CD4-positive, alpha-beta T cell (primary cell): ENCODE data around the gene UQCR10. TPM values are rescaled to one million over a fixed set of nuclear protein-coding genes. Genes with fewer than 3 reads are reported as not detected.

Experiments
- ATAC-seq: fragments of 200-7000 bp; cut with Tn5 transposase; one replicate; pipeline ENCODE4 v1.10.0; 2022; ENCODE audit warnings: mild to moderate bottlenecking; ENCODE audit not compliant: poor library complexity
- CTCF ChIA-PET: fragments of 350-600 bp; sonication (Branson Sonifier 250); formaldehyde crosslinking; loops from one replicate; lab custom pipeline; 2021; ENCODE audit warnings: antibody characterized with exemption, inconsistent platforms; lab: Charles Lee
- POLR2A ChIA-PET: fragments of 350-600 bp; sonication (Branson Sonifier 250); formaldehyde crosslinking; loops from one replicate; lab custom pipeline; 2021; ENCODE audit warnings: antibody characterized with exemption, inconsistent platforms; lab: Charles Lee
- DNase-seq, 14 experiments: peaks; one replicate each; pipeline ENCODE4 v3.0.0-alpha.2; 2013 to 2020; ENCODE audit warnings: mixed read lengths in 2 of 14
- H3K27ac ChIP-seq, 2 donors: one replicate each; pipeline versions ENCODE4 v1.5.1 to v1.7.0; 2013; ENCODE audit warnings: low read length in 2 of 2, low read depth in 1 of 2, mild to moderate bottlenecking in 1 of 2
- H3K27me3 ChIP-seq, 2 experiments: 1 replicate in 1 of 2; 2 replicates in 1 of 2; pipeline versions ENCODE4 v1.6.1 to v1.7.0; 2013; ENCODE audit warnings: low read length in 2 of 2, control low read depth in 1 of 2, mild to moderate bottlenecking in 1 of 2, moderate library complexity in 1 of 2; ENCODE audit not compliant: insufficient read depth in 2 of 2, control insufficient read depth in 1 of 2
- H3K36me3 ChIP-seq: one replicate; pipeline ENCODE4 v1.6.1; 2013; ENCODE audit warnings: low read length, control low read depth; ENCODE audit not compliant: insufficient read depth
- H3K4me1 ChIP-seq: one replicate; pipeline ENCODE4 v1.6.1; 2013; ENCODE audit warnings: low read length, control low read depth; ENCODE audit not compliant: insufficient read depth
- H3K4me3 ChIP-seq: one replicate; pipeline ENCODE4 v1.5.1; 2013; ENCODE audit warnings: mild to moderate bottlenecking, low read length, moderate library complexity
- H3K9me3 ChIP-seq, 2 experiments: 1 replicate in 1 of 2; 2 replicates in 1 of 2; pipeline versions ENCODE4 v1.6.1 to v1.7.0; 2013; ENCODE audit warnings: low read length in 2 of 2, mild to moderate bottlenecking in 2 of 2, control low read depth in 1 of 2, moderate library complexity in 1 of 2; ENCODE audit not compliant: control insufficient read depth in 1 of 2, insufficient read depth in 1 of 2
- H3K27ac Mint-ChIP-seq: one replicate; pipeline ENCODE4 v1.8.0; 2020; ENCODE audit warnings: mixed read lengths
- H3K27me3 Mint-ChIP-seq: one replicate; pipeline ENCODE4 v1.8.0; 2021; ENCODE audit warnings: mixed read lengths
- H3K36me3 Mint-ChIP-seq: one replicate; pipeline ENCODE4 v1.8.0; 2021; ENCODE audit warnings: low read depth, mixed read lengths
- H3K4me1 Mint-ChIP-seq: one replicate; pipeline ENCODE4 v1.8.0; 2021; ENCODE audit warnings: low read depth, mixed read lengths
- H3K4me3 Mint-ChIP-seq: one replicate; pipeline ENCODE4 v1.8.0; 2020; ENCODE audit warnings: mild to moderate bottlenecking, mixed read lengths
- H3K9me3 Mint-ChIP-seq: one replicate; pipeline ENCODE4 v1.8.0; 2020; ENCODE audit warnings: mixed read lengths
- CTCF ChIP-seq: fragments of 200-600 bp; IDR thresholded peaks from one replicate; pipeline ENCODE4 v1.8.0; 2022; ENCODE audit warnings: antibody characterized with exemption, mild to moderate bottlenecking
- intact Hi-C, 2 experiments: fragments of 100-400 bp; cut with DNase I in 1 of 2; cut with micrococcal nuclease in 1 of 2; formaldehyde crosslinking; loops; one replicate each; pipeline versions ENCODE4 v1.15.1 to v1.9.0; 2023 to 2025; cut with DNase I, micrococcal nuclease
- total RNA-seq, 174 experiments: library from RNA in 2 of 174; stranded (reverse) in 2 of 174; gene quantifications; one replicate each; pipeline ENCODE4 v1.2.3 and lab custom pipeline; 2021 to 2026

The UQCR10 gene
- total RNA-seq, 2 experiments from 2014 or later: 19.2 to 20.3 TPM

- no peaks in the 10 kb centered on the region for H3K27me3 ChIP-seq
- no peak overlapping the region for H3K4me3 ChIP-seq
- no peaks in the 10 kb centered on the region for H3K4me1 ChIP-seq
- intact Hi-C loops: no loop called here
- no peak for DNase-seq
- H3K36me3 Mint-ChIP-seq: peaks cover 26% of the 10 kb centered on the region
- no peaks in the 10 kb centered on the region for H3K9me3 ChIP-seq
- H3K27me3 Mint-ChIP-seq: no peaks in the 10 kb centered on the region
- H3K4me1 Mint-ChIP-seq: no peaks in the 10 kb centered on the region
- ChIA-PET CTCF (no interaction called here), POLR2A (no interaction called here)
- H3K27ac ChIP-seq: no peak overlapping the region
- no peaks in the 10 kb centered on the region for H3K9me3 Mint-ChIP-seq
- H3K27ac Mint-ChIP-seq: no peak overlapping the region
- no peak for ATAC-seq
- TF ChIP-seq CTCF: no peak
- no peak overlapping the region for H3K4me3 Mint-ChIP-seq
- H3K36me3 ChIP-seq: peaks cover 20% of the 10 kb centered on the region
Observed at GRCh38 chr22:29733362-29734201, 33.6 kb upstream of the UQCR10 start.

GRCh38 chr22:29734406-29734805, 32.8 kb upstream of the UQCR10 start:
- Histone ChIP-seq H3K27me3 (no peaks in the 10 kb centered on the region), H3K36me3 (peaks cover 23% of the 10 kb centered on the region), H3K27ac (no peak overlapping the region), H3K4me1 (no peaks in the 10 kb centered on the region), H3K4me3 (no peak overlapping the region), H3K9me3 (no peaks in the 10 kb centered on the region)
- no peaks in the 10 kb centered on the region for H3K4me1 Mint-ChIP-seq
- DNase-seq (no peak), ATAC-seq (no peak)
- peaks cover 33% of the 10 kb centered on the region for H3K36me3 Mint-ChIP-seq
- CTCF ChIA-PET: no interaction called here
- H3K27me3 Mint-ChIP-seq: no peaks in the 10 kb centered on the region
- POLR2A ChIA-PET: no interaction called here
- H3K4me3 Mint-ChIP-seq: no peak overlapping the region
- H3K27ac Mint-ChIP-seq: no peak overlapping the region
- intact Hi-C loops: no loop called here
- H3K9me3 Mint-ChIP-seq: no peaks in the 10 kb centered on the region
- TF ChIP-seq CTCF: no peak

- DNase-seq (no peak), ATAC-seq (no peak)
- H3K27ac ChIP-seq: no peak overlapping the region
- H3K4me1 ChIP-seq: no peaks in the 10 kb centered on the region
- TF ChIP-seq CTCF: no peak
- H3K27me3 Mint-ChIP-seq: no peaks in the 10 kb centered on the region
- H3K4me3 Mint-ChIP-seq: no peak overlapping the region
- H3K4me1 Mint-ChIP-seq: no peaks in the 10 kb centered on the region
- no peaks in the 10 kb centered on the region for H3K9me3 Mint-ChIP-seq
- H3K36me3 ChIP-seq: peaks cover 23% of the 10 kb centered on the region
- no peaks in the 10 kb centered on the region for H3K27me3 ChIP-seq
- ChIA-PET POLR2A (no interaction called here), CTCF (no interaction called here)
- no peaks in the 10 kb centered on the region for H3K9me3 ChIP-seq
- H3K27ac Mint-ChIP-seq: no peak overlapping the region
- intact Hi-C loops: no loop called here
- peaks cover 35% of the 10 kb centered on the region for H3K36me3 Mint-ChIP-seq
- no peak overlapping the region for H3K4me3 ChIP-seq
Observed at GRCh38 chr22:29734838-29735237, 32.3 kb upstream of the UQCR10 start.
